A549 treated with ZK216348 at 1 μM for 4 hours (cell line): ENCODE measurements around the gene UGCG. TPM values are rescaled to one million over a fixed set of nuclear protein-coding genes. Genes with fewer than 3 reads are reported as not detected.

Experiments
- total RNA-seq: library from RNA; stranded (reverse); fragments of 200-300 nt; extraction: Qiagen RNA extraction; gene quantifications from 5 replicates; pipeline ENCODE4 v1.2.3, GENCODE V29; 2022; ENCODE audit warnings: low read depth

UGCG gene
- total RNA-seq = 13.6 to 24.7 TPM (median 23.5 TPM) in 5 replicates

DNA sequence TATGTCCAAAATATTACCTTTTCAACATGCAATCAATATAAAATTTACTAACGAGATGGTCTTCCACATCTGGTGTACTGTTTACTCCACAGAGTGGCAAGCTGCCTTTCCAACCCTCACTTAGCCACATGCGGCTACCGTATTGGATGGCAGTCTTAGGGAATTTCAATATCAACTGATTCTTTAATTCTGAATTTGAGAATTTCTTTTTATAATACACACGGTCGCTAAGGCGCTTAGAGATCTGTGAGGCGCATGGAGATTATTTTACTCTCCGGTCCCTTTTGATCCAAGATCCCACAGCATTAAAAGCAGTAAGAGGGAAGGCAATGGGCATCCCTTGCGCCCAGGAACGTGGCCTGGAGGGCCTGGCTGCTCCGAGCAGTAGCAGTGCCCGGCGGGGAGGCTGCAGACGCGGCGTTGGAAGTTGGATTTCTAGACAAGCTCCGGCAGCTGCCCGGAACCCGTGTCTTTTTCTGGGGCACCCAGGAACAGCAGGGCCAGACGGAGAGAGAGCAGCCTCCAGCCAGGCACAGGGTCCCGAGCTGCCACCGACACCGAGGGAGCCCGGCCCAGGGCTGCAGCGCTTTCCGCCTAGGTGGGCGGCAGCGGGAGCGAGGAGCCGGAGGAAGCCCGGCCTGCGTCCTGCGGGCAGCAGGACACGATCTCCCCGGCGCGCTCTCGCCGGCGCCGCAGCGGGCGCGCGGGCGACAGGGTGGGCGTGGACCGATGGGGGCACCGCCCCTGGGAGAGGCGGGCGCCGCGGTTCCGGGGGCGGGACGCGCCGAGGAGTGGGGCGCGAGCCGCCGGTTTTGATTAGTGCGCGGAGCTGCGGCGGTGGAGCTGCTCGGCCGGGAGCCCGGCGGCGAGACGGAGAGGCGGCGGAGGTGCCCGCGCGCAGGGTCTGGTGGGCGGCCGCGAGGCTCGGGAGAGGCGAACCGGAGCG is at the start of gene UGCG:
Gene UGCG, plus strand, starts transcription at position 819 of the 946 bp plus-strand sequence. CDS start 402 bp downstream, outside the sequence.

Other genes starting within 250 kb of the UGCG start
- 34.6 to 60.2 TPM (median 56.9 TPM) in 5 replicates for gene GNG10, start 235.2 kb upstream of the UGCG start, total RNA-seq
- gene SHOC1, start 101.9 kb upstream of the UGCG start, total RNA-seq = 0.07 TPM in 1 of 5 replicates, not detected in the others